Rectal smooth muscle tissue (tissue), 1 donor: ENCODE results near the gene RCHY1.
A peak's percentile ranks its signal among the peaks of the same experiment; 100 is the strongest.
"Not testable (repeated sequence)": the region's sequence is repeated elsewhere in the genome, so short reads cannot be mapped to it uniquely, and the experiment has no call there.

Experiments used
- H3K27ac ChIP-seq: one replicate; pipeline ENCODE4 v1.7.0; 2013; ENCODE audit warnings: low read depth, low read length, inconsistent platforms
- H3K27me3 ChIP-seq: one replicate; pipeline ENCODE4 v1.7.0; 2013; ENCODE audit warnings: low read length; ENCODE audit not compliant: control insufficient read depth, insufficient read depth
- H3K36me3 ChIP-seq: one replicate; pipeline ENCODE4 v1.7.0; 2013; ENCODE audit warnings: low read length; ENCODE audit not compliant: control insufficient read depth, insufficient read depth
- H3K4me1 ChIP-seq: one replicate; pipeline ENCODE4 v1.7.0; 2013; ENCODE audit warnings: low read length; ENCODE audit not compliant: control insufficient read depth, insufficient read depth
- H3K4me3 ChIP-seq: one replicate; pipeline ENCODE4 v1.7.0; 2013; ENCODE audit warnings: low read length
- H3K9ac ChIP-seq: one replicate; pipeline ENCODE4 v1.7.0; 2013; ENCODE audit warnings: low read length

RCHY1 gene

GRCh38 chr4:75514131-75514948, at the start of gene RCHY1, which contains the start of gene THAP6:
RCHY1 (minus strand) TSS chr4:75514403; CDS start chr4:75514286, 117 bp downstream.
THAP6 (plus strand) TSS chr4:75514473; CDS start chr4:75515453, 980 bp downstream.
- Histone ChIP-seq H3K4me1 (peaks cover 4% of the 10 kb centered on the region), H3K4me3 (peak within 1 kb of the TSS; percentile 93), H3K27me3 (no peaks in the 10 kb centered on the region), H3K27ac (peak within 1 kb of the TSS; percentile 96), H3K9ac (peak within 1 kb of the TSS; percentile 74), H3K36me3 (peaks cover 7% of the 10 kb centered on the region)

- peaks cover 2% of the 10 kb centered on the region for H3K27me3 ChIP-seq
- no peak overlapping the region for H3K27ac ChIP-seq
- no peak overlapping the region for H3K9ac ChIP-seq
- no peaks in the 10 kb centered on the region for H3K4me1 ChIP-seq
- no peaks in the 10 kb centered on the region for H3K36me3 ChIP-seq
- no peak overlapping the region for H3K4me3 ChIP-seq
Observed at GRCh38 chr4:75561789-75562188, 47.6 kb upstream of the RCHY1 start.

- no peak overlapping the region for H3K27ac ChIP-seq
- no peaks in the 10 kb centered on the region for H3K4me1 ChIP-seq
- peaks cover 2% of the 10 kb centered on the region for H3K27me3 ChIP-seq
- H3K9ac ChIP-seq = no peak overlapping the region
- H3K4me3 ChIP-seq = no peak overlapping the region
- no peaks in the 10 kb centered on the region for H3K36me3 ChIP-seq
Observed at GRCh38 chr4:75557696-75558095, 43.5 kb upstream of the RCHY1 start.

GRCh38 chr4:75555294-75556164, 41.3 kb upstream of the RCHY1 start, which contains the start of gene ODAPH:
ODAPH (plus strand) TSS chr4:75556066; CDS start chr4:75556083, 17 bp downstream.
- no peak within 1 kb of the TSS for H3K9ac ChIP-seq
- no peaks in the 10 kb centered on the region for H3K36me3 ChIP-seq
- H3K4me1 ChIP-seq = no peaks in the 10 kb centered on the region
- no peak within 1 kb of the TSS for H3K27ac ChIP-seq
- H3K4me3 ChIP-seq = no peak within 1 kb of the TSS
- no peaks in the 10 kb centered on the region for H3K27me3 ChIP-seq

- no peak overlapping the region for H3K27ac ChIP-seq
- H3K4me3 ChIP-seq = no peak overlapping the region
- H3K4me1 ChIP-seq = no peaks in the 10 kb centered on the region
- H3K9ac ChIP-seq = no peak overlapping the region
- H3K27me3 ChIP-seq = no peaks in the 10 kb centered on the region
- no peaks in the 10 kb centered on the region for H3K36me3 ChIP-seq
Observed at GRCh38 chr4:75552452-75552851, 38.2 kb upstream of the RCHY1 start.

- no peaks in the 10 kb centered on the region for H3K36me3 ChIP-seq
- no peak overlapping the region for H3K9ac ChIP-seq
- H3K27me3 ChIP-seq = no peaks in the 10 kb centered on the region
- H3K27ac ChIP-seq = no peak overlapping the region
- no peaks in the 10 kb centered on the region for H3K4me1 ChIP-seq
- H3K4me3 ChIP-seq = no peak overlapping the region
Observed at GRCh38 chr4:75549019-75549418, 34.8 kb upstream of the RCHY1 start.

- no peak overlapping the region for H3K4me3 ChIP-seq
- H3K36me3 ChIP-seq = no peaks in the 10 kb centered on the region
- H3K27me3 ChIP-seq = no peaks in the 10 kb centered on the region
- no peak overlapping the region for H3K9ac ChIP-seq
- H3K27ac ChIP-seq = no peak overlapping the region
- no peaks in the 10 kb centered on the region for H3K4me1 ChIP-seq
Observed at GRCh38 chr4:75547647-75548387, 33.6 kb upstream of the RCHY1 start.

GRCh38 chr4:75545526-75545925, 31.3 kb upstream of the RCHY1 start:
- Histone ChIP-seq H3K27ac (no peak overlapping the region), H3K4me1 (no peaks in the 10 kb centered on the region), H3K27me3 (no peaks in the 10 kb centered on the region), H3K9ac (no peak overlapping the region), H3K36me3 (no peaks in the 10 kb centered on the region), H3K4me3 (no peak overlapping the region)

- Histone ChIP-seq H3K36me3 (no peaks in the 10 kb centered on the region), H3K9ac (no peak overlapping the region), H3K4me3 (no peak overlapping the region), H3K27ac (no peak overlapping the region), H3K27me3 (no peaks in the 10 kb centered on the region), H3K4me1 (no peaks in the 10 kb centered on the region)
Observed at GRCh38 chr4:75544870-75545269, 30.7 kb upstream of the RCHY1 start.

- H3K9ac ChIP-seq, H3K27me3 ChIP-seq, H3K36me3 ChIP-seq: not testable (repeated sequence)
Observed at GRCh38 chr4:75544220-75544619, 30.0 kb upstream of the RCHY1 start.

GRCh38 chr4:75542824-75543223, 28.6 kb upstream of the RCHY1 start:
- Histone ChIP-seq H3K36me3 (peaks cover 2% of the 10 kb centered on the region), H3K9ac (no peak overlapping the region), H3K4me1 (no peaks in the 10 kb centered on the region), H3K27me3 (no peaks in the 10 kb centered on the region), H3K27ac (no peak overlapping the region), H3K4me3 (no peak overlapping the region)

More at GRCh38 chr4:75544220-75544619, 30.0 kb upstream of the RCHY1 start:
- not testable (repeated sequence) for H3K4me3 ChIP-seq, H3K4me1 ChIP-seq, H3K27ac ChIP-seq

- not testable (repeated sequence) for H3K9ac ChIP-seq, H3K36me3 ChIP-seq, H3K27ac ChIP-seq, H3K4me3 ChIP-seq, H3K27me3 ChIP-seq, H3K4me1 ChIP-seq
Observed at GRCh38 chr4:75537308-75537707, 23.1 kb upstream of the RCHY1 start.
